HepG2 (cell line): ENCODE results near the gene ZNF26. TPM values are rescaled to one million over a fixed set of nuclear protein-coding genes. Genes with fewer than 3 reads are reported as not detected.

Experiments used
- ELF1 ChIP-seq: sonication (generic); formaldehyde crosslinking; IDR thresholded peaks from 2 replicates; pipeline ENCODE4 v1.4.0; 2020; ENCODE audit warnings: missing genetic modification reagents
- FOXO1 ChIP-seq: sonication (generic); formaldehyde crosslinking; IDR thresholded peaks from 2 replicates; pipeline ENCODE4 v1.4.0; 2020; ENCODE audit warnings: missing genetic modification reagents
- GLMP ChIP-seq: sonication (generic); formaldehyde crosslinking; IDR thresholded peaks from 2 replicates; pipeline ENCODE4 v1.9.0; 2021; ENCODE audit warnings: missing genetic modification reagents, mild to moderate bottlenecking, borderline replicate concordance
- GMEB1 ChIP-seq: sonication (generic); formaldehyde crosslinking; IDR thresholded peaks from 2 replicates; pipeline ENCODE4 v1.5.1; 2020; ENCODE audit warnings: missing genetic modification reagents, mild to moderate bottlenecking, borderline replicate concordance
- HMG20B ChIP-seq: conservative IDR thresholded peaks from 2 replicates; pipeline ENCODE4 v1.6.1; 2016; ENCODE audit warnings: missing genetic modification reagents, missing compliant biosample characterization
- IKZF1 ChIP-seq: fragments of 450-650 bp; IDR thresholded peaks from 2 replicates; pipeline ENCODE4 v1.7.1; 2016
- KDM3A ChIP-seq: IDR thresholded peaks from 2 replicates; pipeline ENCODE4 v1.6.1; 2018; ENCODE audit warnings: low read depth, missing compliant biosample characterization
- PAXIP1 ChIP-seq: sonication (generic); formaldehyde crosslinking; conservative IDR thresholded peaks from 2 replicates; pipeline ENCODE4 v1.4.0; 2020; ENCODE audit warnings: mild to moderate bottlenecking, missing genetic modification reagents, moderate library complexity
- PHF8 ChIP-seq: sonication (generic); formaldehyde crosslinking; IDR thresholded peaks from 2 replicates; pipeline ENCODE4 v1.5.0; 2020; ENCODE audit warnings: missing genetic modification reagents
- RELA ChIP-seq: sonication (generic); formaldehyde crosslinking; IDR thresholded peaks from 2 replicates; pipeline ENCODE4 v1.4.0; 2020; ENCODE audit warnings: missing genetic modification reagents
- SMC3 ChIP-seq: IDR thresholded peaks from 2 replicates; pipeline ENCODE4 v1.6.1; 2011; ENCODE audit warnings: low read length, improper control_type of control experiment
- TFDP1 ChIP-seq: IDR thresholded peaks from 2 replicates; pipeline ENCODE4 v1.6.1; 2016; ENCODE audit warnings: missing compliant biosample characterization, missing genetic modification reagents, borderline replicate concordance
- TOE1 ChIP-seq: sonication (generic); formaldehyde crosslinking; IDR thresholded peaks from 2 replicates; pipeline ENCODE4 v1.4.0; 2020; ENCODE audit warnings: mild to moderate bottlenecking, missing genetic modification reagents
- ZBTB25 ChIP-seq: IDR thresholded peaks from 2 replicates; pipeline ENCODE4 v1.6.1; 2018; ENCODE audit warnings: missing genetic modification reagents
- ZNF235 ChIP-seq: sonication (generic); formaldehyde crosslinking; IDR thresholded peaks from 2 replicates; pipeline ENCODE4 v1.8.1; 2023; ENCODE audit warnings: mild to moderate bottlenecking, missing genetic modification reagents, borderline replicate concordance
- ZNF264 ChIP-seq: sonication (generic); formaldehyde crosslinking; IDR thresholded peaks from 2 replicates; pipeline ENCODE4 v1.4.0; 2020; ENCODE audit warnings: missing genetic modification reagents
- ZNF296 ChIP-seq: sonication (generic); formaldehyde crosslinking; conservative IDR thresholded peaks from 2 replicates; pipeline ENCODE4 v1.5.0; 2020; ENCODE audit warnings: mild to moderate bottlenecking, missing genetic modification reagents
- ZNF639 ChIP-seq: conservative IDR thresholded peaks from 2 replicates; pipeline ENCODE4 v1.6.1; 2018; ENCODE audit warnings: missing genetic modification reagents
- ZNF891 ChIP-seq: sonication (generic); formaldehyde crosslinking; IDR thresholded peaks from 2 replicates; pipeline ENCODE4 v1.5.0; 2020; ENCODE audit warnings: mild to moderate bottlenecking, missing genetic modification reagents
- polyA plus RNA-seq, 8 experiments: library from polyadenylated mRNA; depleted of rRNA in 3 of 8; stranded (reverse) in 7 of 8; unstranded in 1 of 8; fragments of >200 nt; fragmentation: Illumina TruSeq in 4 of 8; extraction: Trizol in 4 of 8; gene quantifications; 2 replicates each; pipeline versions ENCODE4 v1.2.1 to v1.2.3, GENCODE V29; 2011 to 2016; ENCODE audit warnings: low read depth in 4 of 8, missing spikeins in 1 of 8, mixed read lengths in 1 of 8; ENCODE audit not compliant: insufficient read depth in 1 of 8
- total RNA-seq, 5 experiments: library from RNA; depleted of rRNA; stranded (reverse); fragments of >200 nt; fragmentation: Illumina TruSeq; extraction: Trizol; gene quantifications; 2 replicates each; pipeline ENCODE4 v1.2.3, GENCODE V29; 2016; ENCODE audit warnings: low read depth in 1 of 5

Gene ZNF26
- total and polyA plus RNA-seq, 2 of the 13 experiments (the other 11 are each of a cell fraction or from before 2014, with no cell fraction given) = 3.8 to 6.5 TPM

- TF ChIP-seq ZBTB25 (CRISPR knock-in tag) (no peak), ZNF639 (CRISPR knock-in tag) (no peak), PHF8 (peak; percentile 86), HMG20B (CRISPR knock-in tag) (no peak), ZNF296 (CRISPR knock-in tag) (no peak), TOE1 (CRISPR knock-in tag) (no peak), GLMP (no peak), ZNF264 (CRISPR knock-in tag) (0 out of 2 replicates have a peak, but pooled peaks have one; percentile 41), ELF1 (CRISPR knock-in tag) (peak; percentile 88), ZNF891 (CRISPR knock-in tag) (no peak), ZNF235 (CRISPR knock-in tag) (no peak), RELA (0 out of 2 replicates have a peak, but pooled peaks have one; percentile 34), GMEB1 (CRISPR knock-in tag) (peak; percentile 90), SMC3 (no peak), KDM3A (CRISPR knock-in tag) (no peak), TFDP1 (peak; percentile 67), IKZF1 (no peak), FOXO1 (no peak; the same call in 1 of the 2 replicates), PAXIP1 (CRISPR knock-in tag) (no peak)
These were observed 30.0 kb upstream of the ZNF26 start, which contains the start of gene ZNF605 (continued) for GRCh38 chr12:132956011-132956788.
